ENCODE data around the gene SSUH2. TPM values are rescaled to one million over a fixed set of nuclear protein-coding genes. Genes with fewer than 3 reads are reported as not detected.

The SSUH2 gene
- total RNA-seq, 1 donor from 2014 or later = not detected

GRCh38 chr3:8641472-8641871, 3.1 kb downstream of the SSUH2 start:
- Mint-ChIP-seq H3K4me3 (ENCODE audit: unreplicated experiment) (no peak overlapping the region), H3K27ac (ENCODE audit: unreplicated experiment) (no peak overlapping the region), H3K4me1 (ENCODE audit: unreplicated experiment) (peaks cover 7% of the 10 kb centered on the region), H3K27me3 (ENCODE audit: unreplicated experiment) (peaks cover 4% of the 10 kb centered on the region), H3K9me3 (ENCODE audit: unreplicated experiment) (peaks cover 3% of the 10 kb centered on the region), H3K36me3 (ENCODE audit: unreplicated experiment) (no peaks in the 10 kb centered on the region)
- TF ChIP-seq, protein P1, sequence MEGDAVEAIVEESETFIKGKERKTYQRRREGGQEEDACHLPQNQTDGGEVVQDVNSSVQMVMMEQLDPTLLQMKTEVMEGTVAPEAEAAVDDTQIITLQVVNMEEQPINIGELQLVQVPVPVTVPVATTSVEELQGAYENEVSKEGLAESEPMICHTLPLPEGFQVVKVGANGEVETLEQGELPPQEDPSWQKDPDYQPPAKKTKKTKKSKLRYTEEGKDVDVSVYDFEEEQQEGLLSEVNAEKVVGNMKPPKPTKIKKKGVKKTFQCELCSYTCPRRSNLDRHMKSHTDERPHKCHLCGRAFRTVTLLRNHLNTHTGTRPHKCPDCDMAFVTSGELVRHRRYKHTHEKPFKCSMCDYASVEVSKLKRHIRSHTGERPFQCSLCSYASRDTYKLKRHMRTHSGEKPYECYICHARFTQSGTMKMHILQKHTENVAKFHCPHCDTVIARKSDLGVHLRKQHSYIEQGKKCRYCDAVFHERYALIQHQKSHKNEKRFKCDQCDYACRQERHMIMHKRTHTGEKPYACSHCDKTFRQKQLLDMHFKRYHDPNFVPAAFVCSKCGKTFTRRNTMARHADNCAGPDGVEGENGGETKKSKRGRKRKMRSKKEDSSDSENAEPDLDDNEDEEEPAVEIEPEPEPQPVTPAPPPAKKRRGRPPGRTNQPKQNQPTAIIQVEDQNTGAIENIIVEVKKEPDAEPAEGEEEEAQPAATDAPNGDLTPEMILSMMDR (IDR thresholded peaks at IDR 0.05) = no peak
- DNase-seq (ENCODE audit: extremely low spot score, unreplicated experiment) = no peak

DNA sequence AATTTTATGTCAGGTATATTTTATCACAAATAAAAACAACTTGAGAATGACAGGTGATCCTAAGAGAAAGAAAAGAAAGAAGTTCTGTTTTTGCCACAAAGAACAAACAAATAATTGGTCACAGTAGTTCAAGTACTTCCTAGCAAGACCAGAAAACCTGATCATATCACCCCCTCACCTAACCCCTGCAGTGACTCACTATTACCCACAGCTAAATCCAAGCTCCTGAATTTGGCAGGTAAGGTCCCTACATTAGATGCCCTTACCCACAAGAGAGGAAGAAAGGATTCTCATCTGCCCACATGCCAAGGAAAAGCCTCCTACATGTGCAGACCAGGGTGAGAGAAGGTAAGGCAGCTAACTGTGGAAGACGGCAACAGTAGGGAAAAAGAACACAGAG, 4.4 kb downstream of the SSUH2 start:
- no peak for DNase-seq (ENCODE audit: extremely low spot score, unreplicated experiment)
- Mint-ChIP-seq H3K9me3 (ENCODE audit: unreplicated experiment) (peaks cover 3% of the 10 kb centered on the region), H3K36me3 (ENCODE audit: unreplicated experiment) (no peaks in the 10 kb centered on the region), H3K4me1 (ENCODE audit: unreplicated experiment) (peaks cover 7% of the 10 kb centered on the region), H3K27ac (ENCODE audit: unreplicated experiment) (no peak overlapping the region), H3K4me3 (ENCODE audit: unreplicated experiment) (no peak overlapping the region), H3K27me3 (ENCODE audit: unreplicated experiment) (peaks cover 4% of the 10 kb centered on the region)
- TF ChIP-seq, protein P1 (IDR thresholded peaks at IDR 0.05) = no peak

DNA sequence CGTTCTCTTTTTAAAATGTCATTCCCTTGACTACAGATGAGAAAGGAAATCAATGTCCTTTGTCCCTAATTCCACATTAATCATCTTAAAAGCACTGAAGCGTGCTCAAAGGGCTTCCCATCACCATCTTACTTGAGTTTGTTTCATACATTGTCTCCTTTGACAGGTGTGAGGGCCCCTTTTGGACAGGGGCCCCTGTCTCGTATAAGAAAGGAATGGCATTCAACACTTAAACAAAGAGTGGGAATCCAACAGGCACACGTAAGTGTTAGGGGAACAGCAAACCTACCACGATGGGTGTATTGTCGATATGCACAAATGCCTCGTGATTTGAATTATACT, 5.0 kb downstream of the SSUH2 start:
- TF ChIP-seq, protein P1 (IDR thresholded peaks at IDR 0.05) = no peak
- Mint-ChIP-seq H3K4me3 (ENCODE audit: unreplicated experiment) (no peak overlapping the region), H3K36me3 (ENCODE audit: unreplicated experiment) (no peaks in the 10 kb centered on the region), H3K4me1 (ENCODE audit: unreplicated experiment) (peaks cover 7% of the 10 kb centered on the region), H3K9me3 (ENCODE audit: unreplicated experiment) (peaks cover 3% of the 10 kb centered on the region), H3K27me3 (ENCODE audit: unreplicated experiment) (peaks cover 4% of the 10 kb centered on the region), H3K27ac (ENCODE audit: unreplicated experiment) (no peak overlapping the region)
- no peak for DNase-seq (ENCODE audit: extremely low spot score, unreplicated experiment)

GRCh38 chr3:8638994-8639658, 5.5 kb downstream of the SSUH2 start:
- no peaks in the 10 kb centered on the region for H3K36me3 Mint-ChIP-seq (ENCODE audit: unreplicated experiment)

GRCh38 chr3:8637348-8637747, 7.2 kb downstream of the SSUH2 start:
- no peaks in the 10 kb centered on the region for H3K36me3 Mint-ChIP-seq (ENCODE audit: unreplicated experiment)
- no peaks in the 10 kb centered on the region for H3K27me3 Mint-ChIP-seq (ENCODE audit: unreplicated experiment)
- no peak overlapping the region for H3K27ac Mint-ChIP-seq (ENCODE audit: unreplicated experiment)

More at GRCh38 chr3:8638994-8639658, 5.5 kb downstream of the SSUH2 start:
- H3K27ac Mint-ChIP-seq (ENCODE audit: unreplicated experiment) = no peak overlapping the region
- peaks cover 3% of the 10 kb centered on the region for H3K9me3 Mint-ChIP-seq (ENCODE audit: unreplicated experiment)
- DNase-seq (ENCODE audit: extremely low spot score, unreplicated experiment) = no peak
- no peak overlapping the region for H3K4me3 Mint-ChIP-seq (ENCODE audit: unreplicated experiment)
- TF ChIP-seq, protein P1 (IDR thresholded peaks at IDR 0.05) = no peak
- H3K27me3 Mint-ChIP-seq (ENCODE audit: unreplicated experiment) = peaks cover 2% of the 10 kb centered on the region
- H3K4me1 Mint-ChIP-seq (ENCODE audit: unreplicated experiment) = peaks cover 7% of the 10 kb centered on the region

More at GRCh38 chr3:8637348-8637747, 7.2 kb downstream of the SSUH2 start:
- no peak for DNase-seq (ENCODE audit: extremely low spot score, unreplicated experiment)
- peaks cover 3% of the 10 kb centered on the region for H3K9me3 Mint-ChIP-seq (ENCODE audit: unreplicated experiment)
- peaks cover 10% of the 10 kb centered on the region for H3K4me1 Mint-ChIP-seq (ENCODE audit: unreplicated experiment)
- no peak overlapping the region for H3K4me3 Mint-ChIP-seq (ENCODE audit: unreplicated experiment)
- TF ChIP-seq, protein P1 (IDR thresholded peaks at IDR 0.05) = no peak

All from osteocyte (in vitro differentiated cells).